Measurements from ENCODE around the gene GRAMD1A.
"Not testable (repeated sequence)": the region's sequence is repeated elsewhere in the genome, so short reads cannot be mapped to it uniquely, and the experiment has no call there.

GRAMD1A gene

DNA sequence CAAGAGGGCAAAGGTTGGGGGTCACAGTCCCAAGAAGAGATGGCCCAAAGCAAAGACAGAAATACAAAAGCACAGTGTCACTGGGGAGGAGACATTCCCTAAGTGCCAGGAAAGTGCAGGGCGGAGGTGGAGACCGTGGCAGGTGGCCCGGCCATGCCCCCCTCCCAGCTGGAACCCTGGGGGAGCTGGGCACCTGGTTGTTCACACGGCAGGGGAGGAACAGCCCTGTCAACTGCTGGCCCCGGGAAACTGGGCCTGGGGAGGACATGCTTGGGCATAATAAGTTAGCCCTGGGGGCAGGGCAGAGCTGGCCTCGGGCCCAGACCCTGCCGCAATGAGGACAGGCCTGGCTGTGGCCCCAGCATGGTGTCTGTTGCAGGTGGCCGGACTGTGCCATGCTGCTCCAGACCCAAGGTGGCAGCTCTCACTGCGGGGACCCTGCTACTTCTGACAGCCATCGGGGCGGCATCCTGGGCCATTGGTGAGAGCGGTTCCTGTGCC lies 48.8 kb downstream of the GRAMD1A start:
- no peaks in the 10 kb centered on the region for H3K36me3 ChIP-seq
- no peak overlapping the region for H3K27ac ChIP-seq
- H3K4me1 ChIP-seq: no peaks in the 10 kb centered on the region
- no peaks in the 10 kb centered on the region for H3K9me3 ChIP-seq
- no peak for TF ChIP-seq CTCF (IDR thresholded peaks at IDR 0.05)
- peaks cover 0 to 11% of the 10 kb centered on the region in 2 donors for H3K27me3 ChIP-seq
- DNase-seq: no peak
- H3K4me3 ChIP-seq: no peak overlapping the region
- intact Hi-C loops (cut with DNase I; ENCODE audit: low total_unique reads): no loop called here

DNA sequence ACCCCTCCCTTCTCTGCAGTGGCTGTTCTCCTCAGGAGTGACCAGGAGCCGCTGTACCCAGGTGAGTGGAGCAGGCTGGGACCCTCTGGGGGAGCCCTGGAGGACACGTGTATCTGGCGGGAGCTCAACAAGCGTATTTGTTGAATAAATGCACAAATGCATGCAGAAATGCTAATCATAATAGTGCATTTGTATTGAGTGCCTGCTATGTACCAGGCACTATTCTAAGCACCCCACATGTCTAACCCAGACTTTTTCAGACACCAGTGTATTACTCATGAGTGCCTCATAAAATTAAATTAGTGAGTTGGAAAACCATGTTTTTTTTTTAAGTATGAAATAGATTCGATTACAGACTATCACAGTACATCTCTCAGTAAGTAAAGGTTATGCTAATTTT lies 49.3 kb downstream of the GRAMD1A start:
- Histone ChIP-seq H3K9me3 (no peaks in the 10 kb centered on the region), H3K4me3 (no peak overlapping the region), H3K27ac (no peak overlapping the region), H3K36me3 (no peaks in the 10 kb centered on the region), H3K4me1 (no peaks in the 10 kb centered on the region), H3K27me3 (peaks cover 0 to 9% of the 10 kb centered on the region in 2 donors)
- intact Hi-C loops (cut with DNase I; ENCODE audit: low total_unique reads): no loop called here
- DNase-seq: no peak
- TF ChIP-seq CTCF (IDR thresholded peaks at IDR 0.05): no peak

DNA sequence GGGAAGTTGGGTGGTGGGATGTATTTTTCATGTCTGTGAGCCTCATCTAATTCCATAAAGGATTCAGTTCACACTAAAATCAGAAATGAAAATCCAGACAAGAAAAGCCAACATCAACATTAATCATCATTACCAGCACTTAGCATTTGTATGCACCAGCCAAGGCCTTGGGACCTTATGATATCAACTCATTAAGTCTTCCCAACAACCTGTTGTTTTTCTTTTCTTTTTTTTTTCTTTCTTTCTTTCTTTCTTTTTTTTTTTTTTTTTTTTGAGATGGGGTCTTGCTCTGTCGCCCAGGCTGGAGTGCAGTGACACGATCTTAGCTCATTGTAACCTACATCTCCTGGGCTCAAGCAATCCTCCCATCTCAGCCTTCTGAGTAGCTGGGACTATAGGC lies 50.5 kb downstream of the GRAMD1A start:
- H3K9me3 ChIP-seq; H3K27ac ChIP-seq; H3K4me1 ChIP-seq; intact Hi-C loops (cut with DNase I; ENCODE audit: low total_unique reads); H3K4me3 ChIP-seq; DNase-seq; H3K36me3 ChIP-seq: not testable (repeated sequence)
- H3K27me3 ChIP-seq: peaks cover 0 to 17% of the 10 kb centered on the region in 2 donors

DNA sequence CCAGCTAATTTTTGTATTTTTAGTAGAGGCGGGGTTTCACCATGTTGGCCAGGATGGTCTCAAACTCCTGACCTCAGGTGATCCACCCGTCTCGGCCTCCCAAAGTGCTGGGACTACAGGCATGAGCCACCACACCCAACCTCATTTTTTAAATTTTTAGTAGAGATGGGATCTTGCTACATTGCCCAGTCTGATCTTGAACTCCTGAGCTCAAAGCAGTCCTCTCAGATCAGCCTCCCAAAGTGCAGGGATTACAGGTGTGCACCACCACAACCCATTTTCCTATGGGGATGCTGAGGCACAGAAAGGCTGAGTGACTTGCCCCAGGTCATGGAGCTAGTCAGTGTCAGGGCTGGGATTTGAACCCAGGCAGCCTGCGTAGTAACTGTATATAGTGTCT lies 51.1 kb downstream of the GRAMD1A start:
- intact Hi-C loops (cut with DNase I; ENCODE audit: low total_unique reads); H3K4me1 ChIP-seq; DNase-seq; H3K4me3 ChIP-seq; H3K9me3 ChIP-seq; H3K36me3 ChIP-seq; H3K27ac ChIP-seq: not testable (repeated sequence)
- peaks cover 0 to 23% of the 10 kb centered on the region in 2 donors for H3K27me3 ChIP-seq

GRCh38 chr19:35051796-35052195 lies 51.7 kb downstream of the GRAMD1A start:
- no peak for TF ChIP-seq CTCF (IDR thresholded peaks at IDR 0.05)
- no peak overlapping the region for H3K27ac ChIP-seq
- no peaks in the 10 kb centered on the region for H3K4me1 ChIP-seq
- H3K36me3 ChIP-seq: no peaks in the 10 kb centered on the region
- H3K27me3 ChIP-seq: peaks cover 0 to 23% of the 10 kb centered on the region in 2 donors
- intact Hi-C loops (cut with DNase I; ENCODE audit: low total_unique reads): no loop called here
- DNase-seq: no peak
- no peaks in the 10 kb centered on the region for H3K9me3 ChIP-seq
- no peak overlapping the region for H3K4me3 ChIP-seq

- TF ChIP-seq CTCF (IDR thresholded peaks at IDR 0.05): no peak
- H3K27me3 ChIP-seq: peaks cover 0 to 23% of the 10 kb centered on the region in 2 donors
- no peaks in the 10 kb centered on the region for H3K9me3 ChIP-seq
- H3K4me3 ChIP-seq: no peak overlapping the region
- H3K27ac ChIP-seq: no peak overlapping the region
- intact Hi-C loops (cut with DNase I; ENCODE audit: low total_unique reads): no loop called here
- no peaks in the 10 kb centered on the region for H3K4me1 ChIP-seq
- H3K36me3 ChIP-seq: no peaks in the 10 kb centered on the region
- no peak for DNase-seq
Measured at GRCh38 chr19:35052599-35053190, 52.6 kb downstream of the GRAMD1A start.

All from tibial artery (tissue), 4 donors.